CD4-positive, alpha-beta T cell treated with Interleukin-17A for 1 hour (primary cell): ENCODE data around the gene NADK2.
"Not testable (repeated sequence)": the region's sequence is repeated elsewhere in the genome, so short reads cannot be mapped to it uniquely, and the experiment has no call there.

Experiments used
- DNase-seq: peaks from one replicate; pipeline ENCODE4 v3.0.0-alpha.2; 2020

NADK2 gene, protein sequence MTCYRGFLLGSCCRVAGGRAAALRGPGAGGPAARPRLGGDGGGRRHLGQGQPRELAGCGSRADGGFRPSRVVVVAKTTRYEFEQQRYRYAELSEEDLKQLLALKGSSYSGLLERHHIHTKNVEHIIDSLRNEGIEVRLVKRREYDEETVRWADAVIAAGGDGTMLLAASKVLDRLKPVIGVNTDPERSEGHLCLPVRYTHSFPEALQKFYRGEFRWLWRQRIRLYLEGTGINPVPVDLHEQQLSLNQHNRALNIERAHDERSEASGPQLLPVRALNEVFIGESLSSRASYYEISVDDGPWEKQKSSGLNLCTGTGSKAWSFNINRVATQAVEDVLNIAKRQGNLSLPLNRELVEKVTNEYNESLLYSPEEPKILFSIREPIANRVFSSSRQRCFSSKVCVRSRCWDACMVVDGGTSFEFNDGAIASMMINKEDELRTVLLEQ

DNA sequence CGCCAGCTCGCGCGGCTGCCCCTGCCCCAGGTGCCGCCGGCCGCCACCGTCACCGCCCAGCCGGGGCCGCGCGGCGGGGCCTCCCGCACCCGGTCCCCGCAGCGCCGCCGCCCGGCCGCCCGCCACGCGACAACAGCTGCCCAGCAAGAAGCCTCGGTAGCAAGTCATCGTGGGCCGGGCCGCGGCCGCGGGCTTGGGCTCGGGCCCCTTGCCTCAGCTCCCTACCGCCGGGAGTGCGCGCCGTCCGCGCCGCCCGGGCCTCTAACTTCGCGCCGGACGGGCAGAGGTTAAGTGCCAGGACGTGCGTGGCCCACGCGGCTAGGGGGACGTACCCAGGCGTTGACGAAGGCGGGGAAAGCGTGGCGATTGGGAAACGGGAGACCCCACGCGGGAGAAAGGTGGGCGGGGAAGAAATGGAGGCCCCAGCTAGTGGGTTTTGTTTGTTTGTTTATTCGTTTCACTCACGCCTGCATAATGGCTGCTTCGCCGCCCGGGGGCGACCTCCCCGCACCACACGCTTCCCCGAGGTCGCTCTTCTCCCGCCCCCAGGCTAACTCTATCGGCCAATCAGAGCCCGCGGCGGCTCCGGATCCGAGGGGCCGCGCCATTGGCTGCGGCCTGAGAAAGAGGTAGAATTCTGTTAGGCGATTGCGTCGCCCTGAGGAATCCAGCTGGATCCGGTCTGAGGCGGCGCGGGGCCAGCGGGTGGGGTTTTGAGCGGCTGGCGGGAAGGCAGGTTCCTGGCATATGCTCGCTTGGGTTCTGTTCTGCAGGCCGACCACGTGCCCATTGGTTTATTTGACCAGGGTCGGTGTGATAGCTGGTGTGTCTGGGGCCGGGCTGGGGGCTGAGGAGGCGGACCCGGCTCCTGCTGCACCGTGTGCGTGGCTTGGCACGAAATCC, at the start of gene NADK2:
Gene NADK2, minus strand, starts transcription at position 295 of the 903 bp plus-strand sequence. Its CDS starts 127 bp downstream, at position 168.
- DNase-seq, result peak; percentile 96

DNA sequence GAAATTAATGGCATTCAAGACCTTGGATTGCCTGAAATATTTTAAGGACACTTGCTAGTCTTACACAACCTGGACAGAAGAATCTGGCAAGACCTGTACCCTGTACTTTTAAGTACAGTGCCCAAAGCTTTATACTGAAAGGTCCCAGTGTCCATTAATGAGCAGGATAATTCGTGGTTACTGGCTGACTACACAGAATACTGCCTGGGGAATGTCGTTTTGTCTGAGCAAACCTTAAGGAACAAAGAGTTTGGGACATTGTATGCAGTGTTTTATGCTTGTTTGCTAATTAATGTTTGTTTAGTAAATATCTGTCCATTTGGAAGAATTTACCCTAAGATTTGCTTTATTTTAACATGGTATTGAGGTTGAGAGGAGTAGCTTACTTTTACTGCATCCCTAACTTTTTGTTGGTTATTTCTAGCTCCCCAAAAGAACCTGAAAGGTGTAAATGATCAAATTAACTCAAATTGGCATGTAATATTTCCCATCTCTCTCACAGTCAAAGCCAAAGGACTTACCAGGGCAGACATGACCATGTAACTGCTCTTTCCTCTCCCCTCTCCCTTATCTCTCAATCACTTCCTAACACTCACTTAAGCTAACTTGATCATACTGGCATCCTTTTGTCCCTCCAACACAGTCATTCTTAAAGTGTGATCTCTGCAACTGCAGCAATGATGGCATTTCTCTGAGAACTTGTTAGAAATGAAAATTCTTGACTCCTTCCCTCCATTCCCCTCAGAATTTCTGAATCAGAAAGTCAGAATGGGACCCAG, 44.3 kb upstream of the NADK2 start:
- DNase-seq, result no peak

DNA sequence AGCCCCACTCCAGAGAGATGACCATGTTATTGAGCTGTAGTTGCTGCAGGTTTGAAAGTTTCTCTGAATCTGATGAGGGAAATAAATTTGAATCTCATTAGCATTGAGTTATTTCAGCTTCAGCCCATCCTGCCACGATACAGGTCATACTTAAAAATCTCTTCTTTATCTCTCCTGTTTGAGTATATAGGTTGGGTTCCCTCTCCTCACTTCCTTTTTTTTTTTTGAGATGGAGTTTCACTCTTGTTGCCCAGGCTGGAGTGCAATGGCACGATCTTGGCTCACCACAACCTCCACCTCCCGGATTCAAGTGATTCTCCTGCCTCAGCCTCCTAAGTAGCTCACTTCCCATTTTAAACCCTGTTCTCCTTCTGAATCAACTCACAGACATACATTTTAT, 42.0 kb upstream of the NADK2 start:
- DNase-seq, result not testable (repeated sequence)

DNA sequence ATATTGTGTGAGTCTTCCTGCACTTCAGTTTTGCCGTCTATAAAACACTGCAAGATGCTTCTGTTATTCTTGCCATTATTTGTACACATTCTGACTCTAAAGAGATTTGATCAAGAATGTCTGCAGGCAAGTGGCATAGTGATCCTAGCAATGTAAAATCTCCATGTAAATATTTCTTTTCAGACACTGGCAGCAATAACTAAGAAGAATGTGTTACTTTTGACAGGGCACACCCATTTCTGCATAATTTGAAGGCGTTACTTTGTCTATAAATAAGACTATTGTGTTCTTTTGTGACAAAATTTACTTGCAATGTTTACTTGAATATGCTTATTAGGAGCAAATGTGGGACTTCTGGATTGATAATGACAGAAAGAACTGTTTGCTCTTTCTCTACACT, 39.9 kb upstream of the NADK2 start:
- DNase-seq, result no peak

DNA sequence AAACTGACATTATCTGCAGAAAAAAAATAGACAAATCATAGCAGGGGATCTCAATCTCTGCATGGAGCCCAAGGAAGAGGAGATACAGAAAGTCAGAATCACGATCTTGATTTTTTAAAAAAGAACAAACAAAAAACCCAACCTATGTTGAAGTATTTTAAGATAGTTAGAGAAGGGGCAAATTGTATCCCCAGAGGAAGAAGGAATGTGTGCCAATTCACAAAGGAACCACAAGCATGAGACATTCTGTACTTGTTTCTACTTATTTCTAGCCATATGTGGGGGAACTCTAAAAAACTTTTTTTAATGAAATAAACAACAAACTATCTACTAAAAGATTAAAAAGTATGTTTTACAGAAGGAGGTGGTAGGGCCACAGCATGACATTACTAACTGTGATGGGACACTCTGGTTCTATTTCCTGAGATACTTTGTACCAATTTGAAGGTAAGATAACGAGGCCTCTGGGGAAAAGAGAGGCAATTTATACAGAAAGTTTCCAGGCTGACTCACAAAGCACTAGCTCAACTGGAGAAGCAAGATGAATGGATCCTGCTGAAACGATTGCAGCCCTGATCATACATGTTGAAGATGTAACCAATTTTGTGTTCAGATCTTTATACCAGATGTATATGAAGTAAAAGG, 37.5 kb upstream of the NADK2 start:
- no peak for DNase-seq

DNA sequence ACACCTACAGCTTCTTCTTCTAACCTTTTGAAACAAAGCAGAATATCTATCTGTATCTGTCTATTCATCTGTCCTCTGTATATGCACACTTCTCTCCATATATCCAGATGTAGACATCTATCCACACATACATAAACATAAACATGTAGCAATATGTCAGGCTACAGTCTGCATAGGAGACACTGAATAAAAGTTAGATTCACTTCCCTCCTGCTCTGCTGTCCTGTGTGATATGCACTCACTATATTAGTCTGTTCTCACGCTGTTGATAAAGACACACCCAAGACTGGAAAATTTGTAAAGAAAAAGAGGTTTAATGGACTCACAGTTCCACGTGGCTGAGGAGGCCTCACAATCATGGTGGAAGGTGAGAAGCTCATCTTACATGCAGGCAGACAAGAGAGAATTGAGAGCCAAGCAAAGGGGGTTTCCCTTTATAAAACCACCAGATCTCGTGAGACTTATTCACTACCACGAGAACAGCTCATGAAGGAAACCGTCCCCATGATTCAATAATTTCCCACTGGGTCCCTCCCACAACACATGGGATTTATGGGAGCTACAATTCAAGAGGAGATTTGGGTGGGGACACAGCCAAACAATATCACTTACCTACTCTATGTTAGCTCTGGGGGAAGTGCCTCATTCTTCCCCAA, 35.9 kb upstream of the NADK2 start:
- DNase-seq, result no peak

DNA sequence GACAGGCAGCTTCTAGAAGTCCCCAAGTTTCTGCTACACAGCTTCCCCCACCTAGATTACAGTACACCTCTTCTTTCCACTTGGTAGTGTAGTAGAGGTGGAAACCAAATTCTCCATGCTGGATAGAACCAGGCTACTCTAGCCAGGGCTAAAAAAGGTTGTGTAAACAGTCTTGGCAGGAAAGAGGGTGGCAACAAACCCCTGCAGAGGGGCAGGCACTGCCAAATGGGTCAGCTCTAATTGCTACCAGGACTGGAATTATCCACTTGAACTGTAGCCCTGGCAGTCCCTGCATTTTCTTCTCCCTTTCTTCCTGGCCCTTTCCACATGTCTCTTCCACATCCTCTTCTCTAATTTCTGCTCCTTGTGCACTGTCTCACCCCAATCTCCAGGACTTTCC, 35.1 kb upstream of the NADK2 start:
- no peak for DNase-seq

DNA sequence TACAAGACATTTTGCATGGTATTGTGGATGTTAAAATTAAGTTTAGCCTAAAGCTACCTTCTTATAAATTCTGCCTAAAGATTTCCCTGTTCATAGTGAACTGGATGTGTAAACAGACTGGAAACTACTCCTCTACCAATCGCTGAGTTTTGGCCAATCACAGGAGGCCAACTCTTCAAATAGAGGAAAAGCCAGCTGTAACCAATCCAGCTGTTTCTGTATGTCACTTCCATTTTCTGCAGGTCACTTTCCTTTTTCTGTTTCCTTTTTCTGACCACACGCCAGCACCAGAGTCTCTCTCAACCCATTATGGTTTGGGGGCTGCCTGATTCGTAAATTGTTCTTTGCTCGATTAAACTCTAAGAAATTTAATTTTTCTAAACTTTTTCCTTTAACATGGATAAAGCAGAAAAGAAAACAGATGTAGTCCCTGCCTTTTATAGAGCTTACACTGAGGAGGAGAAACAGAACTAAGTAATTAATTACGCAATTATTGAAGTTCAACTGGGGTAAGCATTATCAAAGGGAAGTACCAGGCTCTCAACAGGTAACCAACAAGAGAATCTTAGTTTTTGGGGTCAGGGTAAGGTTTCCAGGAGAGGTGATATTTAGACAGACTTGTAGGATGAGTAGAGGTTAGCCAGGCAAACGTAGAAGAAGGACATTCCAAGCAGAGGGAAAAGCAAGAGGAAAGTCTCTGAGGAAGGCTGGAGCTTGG, 32.2 kb upstream of the NADK2 start:
- no peak for DNase-seq

DNA sequence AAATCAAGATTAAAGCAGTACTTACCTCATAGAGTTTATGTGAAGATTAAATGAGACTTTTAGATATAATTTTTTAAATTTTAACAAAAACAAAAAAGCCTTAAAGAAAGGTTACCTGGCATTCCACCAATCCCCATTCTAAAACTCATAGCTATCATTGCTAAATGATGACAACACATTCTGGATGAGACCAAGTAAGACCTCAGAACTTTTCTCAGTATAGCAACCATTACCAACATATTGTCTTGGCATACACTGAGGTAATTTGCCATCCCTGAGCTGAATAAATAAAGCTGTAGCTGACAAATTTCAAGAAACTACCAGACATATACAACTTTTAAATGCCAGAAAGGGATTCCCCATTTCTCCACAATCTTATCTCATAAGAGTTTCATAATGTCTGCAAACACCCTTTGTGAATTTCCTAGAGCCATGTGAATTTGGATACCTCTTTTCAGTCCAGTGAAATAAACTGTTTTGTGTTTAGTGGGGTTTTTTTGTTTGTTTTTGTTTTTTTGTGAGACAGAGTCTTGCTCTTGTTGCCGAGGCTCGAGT, 30.5 kb upstream of the NADK2 start:
- DNase-seq, result no peak

DNA sequence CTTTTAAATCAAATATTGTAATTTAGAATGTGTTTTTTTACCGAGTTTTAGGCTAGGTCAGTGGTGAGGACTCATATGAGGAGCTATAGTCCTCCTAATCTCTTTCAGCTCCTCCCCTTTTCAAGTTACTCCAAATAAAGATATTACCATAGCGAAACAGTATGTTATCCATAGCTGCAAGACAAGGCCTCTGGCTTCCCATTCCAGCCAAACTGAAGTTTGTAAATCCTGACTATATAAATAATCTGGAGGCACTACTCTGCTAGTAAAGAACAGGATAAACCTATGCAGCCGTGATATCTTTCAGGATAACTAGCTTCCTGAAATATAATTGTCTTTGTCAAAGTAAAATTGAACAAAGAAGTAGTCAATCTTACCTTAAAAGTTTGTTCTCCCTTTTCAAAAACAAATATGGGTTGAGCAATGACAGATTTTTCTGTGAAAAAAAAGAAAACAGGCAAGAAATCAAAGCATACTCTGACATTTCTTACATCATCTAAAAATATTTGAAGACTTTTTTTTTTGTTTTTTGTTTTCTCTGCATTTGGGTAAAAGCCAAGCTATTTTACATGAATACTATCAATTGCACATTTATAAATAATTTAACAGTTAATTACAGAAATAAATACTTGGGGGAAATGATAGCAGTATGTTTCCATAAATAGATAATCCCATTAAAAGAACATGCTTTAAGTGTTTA, 29.3 kb upstream of the NADK2 start:
- DNase-seq, result no peak

DNA sequence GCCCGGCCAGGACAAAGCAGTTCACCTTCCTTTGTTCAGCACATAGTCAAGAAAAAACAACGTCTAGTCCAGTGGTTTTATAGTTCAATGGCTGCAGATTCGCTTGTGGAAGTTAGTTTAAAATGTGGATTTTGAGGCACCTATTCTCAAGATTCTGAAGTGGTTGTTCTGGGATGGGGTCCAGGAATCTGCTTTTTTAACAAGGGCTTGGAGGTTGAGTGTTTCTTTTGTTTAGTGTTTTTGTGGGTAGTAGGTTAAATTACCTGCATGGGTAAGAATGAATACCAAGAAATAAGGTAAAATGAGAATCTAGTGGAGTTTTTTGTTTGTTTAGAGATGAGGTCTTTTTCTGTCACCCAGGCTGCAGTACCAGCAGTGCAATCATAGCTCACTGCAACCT, 28.4 kb upstream of the NADK2 start:
- DNase-seq, result no peak

DNA sequence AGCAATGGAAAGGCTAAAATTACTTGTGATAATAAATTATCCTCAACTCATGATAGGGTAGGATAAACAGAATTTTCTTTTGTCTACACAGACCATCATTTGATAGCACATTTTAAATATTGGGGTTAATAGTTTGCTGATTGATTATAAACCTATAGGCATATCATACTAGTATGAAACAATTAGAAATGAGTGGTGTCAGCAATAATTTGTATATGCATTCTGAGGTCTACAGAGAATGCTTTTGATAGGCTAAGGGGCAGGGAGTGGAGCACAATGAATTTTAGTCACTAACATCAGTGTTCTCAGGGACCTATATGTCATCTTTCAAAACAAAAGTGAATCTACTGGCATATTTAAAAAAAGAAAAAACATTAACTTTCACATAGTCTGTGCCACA, 27.8 kb upstream of the NADK2 start:
- DNase-seq, result no peak

DNA sequence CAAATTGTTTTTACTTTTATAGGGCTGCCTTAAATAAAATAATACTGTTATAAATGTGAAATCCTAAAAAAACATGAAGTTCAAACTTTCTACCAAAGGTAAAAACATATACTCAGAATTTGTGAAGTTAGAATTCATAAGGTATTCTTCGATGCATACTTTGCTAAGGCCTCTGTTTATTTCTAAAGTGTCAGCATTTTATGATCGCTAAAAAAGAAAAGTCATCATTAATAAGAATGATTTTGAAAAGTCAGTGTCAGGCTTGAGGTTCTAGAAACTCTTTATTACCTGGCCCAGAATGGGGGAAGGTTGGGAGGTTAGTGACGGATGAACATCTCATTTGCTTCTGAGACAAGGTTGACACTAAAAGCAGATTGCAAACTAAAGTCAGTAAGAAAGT, 26.2 kb upstream of the NADK2 start:
- no peak for DNase-seq

DNA sequence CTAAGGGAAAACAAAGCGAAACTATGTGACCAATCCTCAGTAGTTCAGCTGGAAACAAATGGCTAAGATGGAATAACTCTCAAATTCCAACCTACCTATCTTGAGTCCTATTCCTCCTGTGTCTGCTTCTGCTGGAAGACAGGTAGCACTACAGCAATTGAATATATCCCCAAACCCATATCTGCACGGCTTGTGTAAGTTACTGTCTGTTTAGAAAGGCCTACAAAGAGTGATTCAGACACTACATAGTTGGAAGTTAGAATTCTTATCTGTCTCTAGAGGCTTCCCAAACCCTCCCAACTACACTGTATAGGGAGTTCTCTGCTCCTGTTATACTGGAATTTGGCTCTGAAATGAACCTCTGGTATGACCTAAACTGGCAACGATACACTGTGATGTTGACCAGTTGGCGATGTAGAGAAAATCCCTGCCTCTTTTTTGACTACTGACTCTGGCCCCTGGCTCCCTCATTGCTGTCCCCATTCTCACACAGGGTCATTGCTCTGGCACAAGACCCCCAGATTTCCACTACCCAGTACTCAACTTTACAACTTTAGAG, 22.6 kb upstream of the NADK2 start:
- no peak for DNase-seq

DNA sequence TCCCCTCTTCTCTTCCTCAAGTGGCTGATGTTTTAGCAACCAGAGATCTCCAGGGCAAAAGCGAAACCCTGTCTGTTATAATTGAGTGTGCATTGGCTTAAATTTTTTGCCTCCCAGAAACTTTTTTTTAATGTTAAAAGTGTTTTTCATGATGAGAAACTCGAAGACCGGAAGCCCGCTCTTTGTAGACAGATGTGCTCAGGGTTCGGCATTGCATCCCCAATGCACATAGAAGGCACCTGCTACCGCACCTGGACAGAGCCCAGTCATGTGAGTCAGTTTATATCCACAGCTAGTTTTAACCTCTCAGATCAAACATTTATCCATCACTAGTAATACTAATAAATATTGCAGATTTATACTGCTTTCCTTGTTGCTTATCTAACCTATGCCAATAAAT, 19.5 kb upstream of the NADK2 start:
- DNase-seq, result no peak

DNA sequence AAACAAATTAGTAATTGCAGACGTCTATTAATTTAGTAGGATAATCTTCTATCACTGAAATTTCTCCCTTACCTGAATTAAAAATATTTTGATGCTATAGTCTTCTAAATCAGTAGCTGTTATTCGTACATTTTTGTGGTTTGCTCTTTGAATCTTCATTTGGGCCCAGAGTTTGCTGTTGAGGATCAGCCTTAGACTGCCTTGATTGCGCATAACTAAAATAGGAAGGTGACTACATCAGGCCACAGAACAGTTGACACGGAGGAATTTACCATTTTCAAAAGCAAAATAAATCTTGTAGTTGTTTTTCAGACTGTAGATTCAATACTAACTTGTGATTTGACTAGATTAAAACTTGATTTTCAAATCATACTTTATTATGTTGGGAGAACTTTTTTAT, 11.8 kb upstream of the NADK2 start:
- no peak for DNase-seq

DNA sequence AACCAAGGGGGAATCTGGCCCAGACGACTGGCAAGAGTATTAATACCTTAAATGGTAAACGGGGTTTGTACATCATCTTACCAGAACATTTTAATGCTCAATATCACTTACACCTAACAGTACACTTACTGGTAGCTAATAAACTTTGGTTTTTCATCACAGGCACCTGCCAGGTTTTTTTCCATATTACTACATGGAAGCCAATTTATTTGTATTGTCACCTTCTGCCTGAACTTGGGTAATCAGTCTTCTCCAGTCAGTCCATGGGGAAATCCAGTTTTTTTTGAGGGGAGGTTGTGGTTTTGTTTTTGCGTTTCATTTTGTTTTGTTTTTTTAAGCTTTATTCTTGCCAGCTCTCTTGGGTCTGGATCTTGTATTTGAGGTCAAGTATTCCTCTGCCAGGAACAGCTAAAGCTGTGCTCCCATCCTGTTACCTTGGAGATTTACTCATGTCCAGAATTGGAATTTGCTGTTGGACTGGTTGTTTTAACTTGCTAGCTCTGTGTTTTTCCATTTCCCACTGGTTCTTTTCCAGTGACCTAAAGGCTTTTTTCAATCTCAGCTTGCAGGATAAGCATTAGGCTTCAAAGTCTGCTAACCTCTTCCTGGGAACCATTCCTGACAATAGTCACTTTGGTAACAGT, 11.1 kb upstream of the NADK2 start:
- no peak for DNase-seq

DNA sequence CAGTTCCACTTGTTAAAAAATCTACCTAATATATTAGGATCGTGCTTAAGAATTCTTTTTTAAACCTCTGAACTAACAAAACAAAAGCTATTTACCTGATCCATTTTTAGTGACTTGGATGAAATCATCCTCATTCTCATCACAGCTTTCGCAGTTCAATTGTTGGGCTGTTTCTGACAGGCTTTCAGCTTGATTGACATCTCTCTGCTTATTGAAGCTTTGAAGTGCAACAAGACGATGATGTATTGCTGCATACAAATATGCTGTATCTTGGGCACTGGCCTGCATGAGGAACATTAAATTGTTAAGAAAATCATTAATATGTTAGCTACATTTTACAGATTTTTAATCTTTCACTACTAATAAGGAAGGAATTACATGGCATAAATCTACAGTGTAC, 9.5 kb upstream of the NADK2 start:
- DNase-seq, result no peak

DNA sequence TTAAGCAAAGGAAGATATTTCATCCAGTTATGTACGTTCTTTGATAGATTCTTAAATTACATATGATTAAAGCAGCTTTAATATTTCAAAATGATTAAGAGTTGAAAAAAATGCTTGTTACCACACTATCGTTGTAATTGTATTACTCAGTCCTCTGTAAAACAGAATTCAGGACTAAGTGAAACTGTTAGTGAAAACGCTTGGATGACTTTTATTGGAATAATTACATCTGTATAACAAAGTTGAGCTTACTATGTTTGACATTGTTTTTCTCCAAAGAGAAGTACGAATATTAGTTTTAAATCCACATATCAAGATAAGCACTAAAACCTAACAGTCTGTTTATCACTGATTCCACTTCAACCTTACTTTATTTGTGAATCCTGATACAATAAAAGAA, 8.7 kb upstream of the NADK2 start:
- DNase-seq, result no peak
